SK-N-SH treated with all-trans-retinoic acid at 6 μM for 48 hours (cell line): Measurements from ENCODE around the gene UBE2U.

Experiments
- ARNTL ChIP-seq: fragments of 450-650 bp; formaldehyde crosslinking; IDR thresholded peaks from 2 replicates; pipeline ENCODE4 v1.5.0; 2020; ENCODE audit warnings: low read depth, mild to moderate bottlenecking, moderate library complexity, borderline replicate concordance
- BACH2 ChIP-seq: fragments of 250-450 bp; sonication (Bioruptor Pico); IDR thresholded peaks from 2 replicates; pipeline ENCODE4 v1.9.0; 2021; ENCODE audit warnings: mild to moderate bottlenecking, borderline replicate concordance
- CREB5 ChIP-seq: fragments of 250-450 bp; sonication (Bioruptor Pico); IDR thresholded peaks from 2 replicates; pipeline ENCODE4 v1.5.1; 2020; ENCODE audit warnings: low read depth, mild to moderate bottlenecking, moderate library complexity
- CSDC2 ChIP-seq: fragments of 250-450 bp; sonication (Bioruptor Pico); IDR thresholded peaks from 2 replicates; pipeline ENCODE4 v1.5.0; 2020; ENCODE audit warnings: mild to moderate bottlenecking, moderate library complexity
- CSRNP3 ChIP-seq: fragments of 250-450 bp; sonication (Bioruptor Pico); IDR thresholded peaks from 2 replicates; pipeline ENCODE4 v1.5.1; 2021; ENCODE audit warnings: mild to moderate bottlenecking, moderate library complexity
- OSR1 ChIP-seq: fragments of 250-450 bp; sonication (Bioruptor Pico); IDR thresholded peaks from 2 replicates; pipeline ENCODE4 v1.8.0; 2022; ENCODE audit warnings: moderate library complexity, mild to moderate bottlenecking, inconsistent platforms
- PATZ1 ChIP-seq: fragments of 250-450 bp; sonication (Bioruptor Pico); IDR thresholded peaks from 2 replicates; pipeline ENCODE4 v1.8.0; 2020; ENCODE audit warnings: mild to moderate bottlenecking, moderate library complexity, borderline replicate concordance
- PPARA ChIP-seq: fragments of 250-450 bp; sonication (Bioruptor Pico); IDR thresholded peaks from 2 replicates; pipeline ENCODE4 v1.5.0; 2020; ENCODE audit warnings: mild to moderate bottlenecking, borderline replicate concordance
- RARB ChIP-seq: fragments of 250-450 bp; sonication (Bioruptor Pico); IDR thresholded peaks from 2 replicates; pipeline ENCODE4 v1.8.0; 2021; ENCODE audit warnings: mild to moderate bottlenecking, moderate library complexity
- TCF4 ChIP-seq: fragments of 250-450 bp; sonication (Bioruptor Pico); IDR thresholded peaks from 2 replicates; pipeline ENCODE4 v1.8.0; 2021; ENCODE audit warnings: mild to moderate bottlenecking, moderate library complexity, borderline replicate concordance
- TSHZ2 ChIP-seq: fragments of 250-450 bp; sonication (Bioruptor Pico); IDR thresholded peaks from 2 replicates; pipeline ENCODE4 v1.5.0; 2020; ENCODE audit warnings: mild to moderate bottlenecking, moderate library complexity
- ZC3H10 ChIP-seq: fragments of 250-450 bp; sonication (Bioruptor Pico); IDR thresholded peaks from 2 replicates; pipeline ENCODE4 v1.5.1; 2021; ENCODE audit warnings: mild to moderate bottlenecking, moderate library complexity
- ZFP30 ChIP-seq: fragments of 450-650 bp; formaldehyde crosslinking; IDR thresholded peaks from 2 replicates; pipeline ENCODE4 v1.5.0; 2022; ENCODE audit warnings: mild to moderate bottlenecking, moderate library complexity
- ZNF8 ChIP-seq: fragments of 450-650 bp; formaldehyde crosslinking; IDR thresholded peaks from 2 replicates; pipeline ENCODE4 v1.5.0; 2020; ENCODE audit warnings: mild to moderate bottlenecking, moderate library complexity

- TF ChIP-seq CREB5 (CRISPR knock-in tag) (no peak), ARNTL (CRISPR knock-in tag) (no peak), PATZ1 (no peak), ZFP30 (CRISPR knock-in tag) (no peak), ZNF8 (no peak), BACH2 (CRISPR knock-in tag) (no peak), TCF4 (CRISPR knock-in tag) (no peak), PPARA (CRISPR knock-in tag) (no peak), ZC3H10 (CRISPR knock-in tag) (no peak), CSDC2 (CRISPR knock-in tag) (no peak), CSRNP3 (CRISPR knock-in tag) (no peak), TSHZ2 (no peak), OSR1 (CRISPR knock-in tag) (no peak), RARB (CRISPR knock-in tag) (no peak)
These were observed 36.8 kb upstream of the UBE2U start for GRCh38 chr1:64166629-64167028.
